SU-DHL-6 (cell line): ENCODE measurements around the gene KIF15.

Experiments
- H2AFZ ChIP-seq: fragments of 200-600 bp; sonication (generic); 2 replicates; pipeline ENCODE4 v1.6.1; 2014; ENCODE audit warnings: low read depth, mild to moderate bottlenecking, moderate library complexity, mixed read lengths, antibody characterized with exemption, low read length; ENCODE audit not compliant: severe bottlenecking
- H3F3A ChIP-seq: fragments of 200-600 bp; shearing (Covaris generic); 2 replicates; pipeline ENCODE4 v1.6.0; 2016; ENCODE audit warnings: antibody characterized with exemption, mild to moderate bottlenecking; ENCODE audit not compliant: insufficient read depth
- H3K27ac ChIP-seq: fragments of 200-600 bp; sonication (generic); 2 replicates; pipeline ENCODE4 v1.5.1; 2016; ENCODE audit warnings: low read depth, mild to moderate bottlenecking, low read length, moderate library complexity, mixed read lengths
- H3K27me3 ChIP-seq: fragments of 200-600 bp; sonication (generic), shearing (Covaris generic); 2 replicates; pipeline ENCODE4 v1.6.0; 2014; ENCODE audit warnings: mild to moderate bottlenecking, low read length
- H3K36me3 ChIP-seq: fragments of 200-600 bp; sonication (generic); 2 replicates; pipeline ENCODE4 v1.6.1; 2014; ENCODE audit warnings: mild to moderate bottlenecking, low read length, mixed read lengths
- H3K4me2 ChIP-seq: fragments of 300-600, 200-600 bp; shearing (Covaris generic), sonication (generic); 2 replicates; pipeline ENCODE4 v1.6.0; 2014; ENCODE audit warnings: low read length, low read depth, mild to moderate bottlenecking; ENCODE audit not compliant: poor library complexity, severe bottlenecking
- H3K4me3 ChIP-seq: fragments of 200-600 bp; sonication (generic); 2 replicates; pipeline ENCODE4 v1.5.1; 2014; ENCODE audit warnings: antibody characterized with exemption, low read length, mild to moderate bottlenecking, mixed read lengths; ENCODE audit not compliant: insufficient read depth, poor library complexity, severe bottlenecking
- H3K79me2 ChIP-seq: fragments of 200-600 bp; sonication (generic); 2 replicates; pipeline ENCODE4 v1.6.1; 2014; ENCODE audit warnings: mild to moderate bottlenecking, low read length, moderate library complexity; ENCODE audit not compliant: insufficient read depth
- H3K9ac ChIP-seq: fragments of 200-600 bp; sonication (generic); 2 replicates; pipeline ENCODE4 v1.7.0; 2014; ENCODE audit warnings: mild to moderate bottlenecking, low read length
- H3K9me2 ChIP-seq: fragments of 200-600 bp; sonication (generic); replicated peaks from 2 replicates; pipeline ENCODE4 v1.6.1; 2014; ENCODE audit warnings: low read length; ENCODE audit not compliant: insufficient read depth
- H3K9me3 ChIP-seq: fragments of 200-600 bp; sonication (generic); 2 replicates; pipeline ENCODE4 v1.6.1; 2014; ENCODE audit warnings: low read length, mixed read lengths; ENCODE audit not compliant: insufficient read depth
- H4K20me1 ChIP-seq: fragments of 200-600 bp; sonication (generic); 2 replicates; pipeline ENCODE4 v1.6.1; 2014; ENCODE audit warnings: low read depth, mild to moderate bottlenecking, antibody characterized with exemption, low read length, moderate library complexity, mixed read lengths
- CTCF ChIP-seq: fragments of 200-600 bp; sonication (generic); IDR thresholded peaks from one replicate; pipeline ENCODE4 v1.5.1; 2017; ENCODE audit warnings: antibody characterized with exemption, mild to moderate bottlenecking, low read length, moderate library complexity; ENCODE audit not compliant: insufficient read depth, poor library complexity, severe bottlenecking
- EZH2phosphoT487 ChIP-seq: fragments of 200-600 bp; sonication (generic), shearing (Covaris generic); conservative IDR thresholded peaks from 2 replicates; pipeline ENCODE4 v1.6.1; 2018; ENCODE audit warnings: mild to moderate bottlenecking, antibody characterized with exemption, low read length, moderate library complexity, mixed read lengths

The KIF15 gene

DNA sequence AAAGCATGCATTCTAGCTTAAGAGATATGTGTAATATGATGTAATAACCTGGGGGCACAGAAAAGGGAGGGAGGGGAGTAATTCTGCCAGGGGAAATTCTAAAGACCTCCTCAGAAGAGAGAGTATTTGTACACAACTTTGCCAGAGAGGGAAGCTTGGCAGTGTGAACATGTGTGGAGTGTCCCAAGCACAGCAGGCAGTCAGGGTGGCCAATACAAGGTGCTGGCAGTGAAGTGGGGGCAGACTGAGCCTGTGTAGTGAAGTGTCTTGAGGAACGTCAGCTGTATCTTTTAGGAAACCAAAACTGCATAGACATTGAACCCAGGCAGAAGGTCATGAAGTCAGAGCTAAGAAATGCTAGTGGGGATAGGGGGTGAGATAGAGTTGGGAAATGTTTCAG, 70.4 kb downstream of the KIF15 start:
- no peaks in the 10 kb centered on the region for H3K79me2 ChIP-seq
- H3K9me3 ChIP-seq: 0 out of 2 replicates have a peak, but pooled peaks cover 5% of the 10 kb centered on the region
- no peak overlapping the region for H3K9ac ChIP-seq
- H3K4me3 ChIP-seq: no peak overlapping the region
- H3K27ac ChIP-seq: no peak overlapping the region
- TF ChIP-seq EZH2phosphoT487 (no peak), CTCF (no peak)
- H3K4me2 ChIP-seq: no peak overlapping the region
- H3K9me2 ChIP-seq: no peaks in the 10 kb centered on the region
- peaks cover 3% of the 10 kb centered on the region; the same call in 1 of the 2 replicates for H3F3A ChIP-seq
- peaks cover 77% of the 10 kb centered on the region for H3K36me3 ChIP-seq
- no peaks in the 10 kb centered on the region for H4K20me1 ChIP-seq
- no peak overlapping the region for H2AFZ ChIP-seq
- no peaks in the 10 kb centered on the region for H3K27me3 ChIP-seq

GRCh38 chr3:44832965-44833364, 71.4 kb downstream of the KIF15 start:
- peaks cover 80% of the 10 kb centered on the region for H3K36me3 ChIP-seq
- no peaks in the 10 kb centered on the region for H3K79me2 ChIP-seq
- no peak overlapping the region for H2AFZ ChIP-seq
- H3K9me2 ChIP-seq: no peaks in the 10 kb centered on the region
- TF ChIP-seq CTCF (no peak), EZH2phosphoT487 (no peak)
- H3K9me3 ChIP-seq: 0 out of 2 replicates have a peak, but pooled peaks cover 5% of the 10 kb centered on the region
- no peaks in the 10 kb centered on the region for H4K20me1 ChIP-seq
- no peaks in the 10 kb centered on the region for H3F3A ChIP-seq
- no peak overlapping the region for H3K4me2 ChIP-seq
- H3K27ac ChIP-seq: no peak overlapping the region
- no peak overlapping the region for H3K4me3 ChIP-seq
- no peaks in the 10 kb centered on the region for H3K27me3 ChIP-seq
- no peak overlapping the region for H3K9ac ChIP-seq

GRCh38 chr3:44833394-44833793, 71.8 kb downstream of the KIF15 start:
- no peaks in the 10 kb centered on the region for H3K79me2 ChIP-seq
- no peak overlapping the region for H3K27ac ChIP-seq
- no peaks in the 10 kb centered on the region for H3K27me3 ChIP-seq
- no peak overlapping the region for H3K4me3 ChIP-seq
- 0 out of 2 replicates have a peak, but pooled peaks cover 5% of the 10 kb centered on the region for H3K9me3 ChIP-seq
- no peaks in the 10 kb centered on the region for H3K9me2 ChIP-seq
- no peaks in the 10 kb centered on the region for H3F3A ChIP-seq
- H2AFZ ChIP-seq: no peak overlapping the region
- H4K20me1 ChIP-seq: no peaks in the 10 kb centered on the region
- no peak overlapping the region for H3K4me2 ChIP-seq
- TF ChIP-seq CTCF: no peak
- TF ChIP-seq EZH2phosphoT487: no peak
- H3K36me3 ChIP-seq: peaks cover 78% of the 10 kb centered on the region
- no peak overlapping the region for H3K9ac ChIP-seq
